Small intestine (tissue), 7 donors: ENCODE data around the gene ST8SIA2. TPM values are rescaled to one million over a fixed set of nuclear protein-coding genes. Genes with fewer than 3 reads are reported as not detected.

Experiments used
- DNase-seq, 2 donors: peaks; one replicate each; pipeline versions ENCODE4 v3.0.0 to v3.0.0-alpha.2; 2013
- FAIRE-seq: peaks from 2 replicates; lab custom pipeline; 2012; peaks lifted over from hg19 to GRCh38; lab: Jason Lieb, UNC
- H3K27ac ChIP-seq, 3 donors: one replicate each; pipeline ENCODE4 v1.5.1; 2013; ENCODE audit warnings: low read length in 2 of 3, mild to moderate bottlenecking in 2 of 3, control low read depth in 1 of 3, inconsistent platforms in 1 of 3, low read depth in 1 of 3, moderate library complexity in 1 of 3
- H3K27me3 ChIP-seq, 3 donors: one replicate each; pipeline ENCODE4 v1.6.1; 2013; ENCODE audit warnings: low read length in 3 of 3, inconsistent platforms in 1 of 3; ENCODE audit not compliant: control insufficient read depth in 3 of 3, insufficient read depth in 3 of 3
- H3K36me3 ChIP-seq, 3 donors: one replicate each; pipeline ENCODE4 v1.6.1; 2013; ENCODE audit warnings: low read length in 3 of 3, inconsistent platforms in 1 of 3, low read depth in 1 of 3, mild to moderate bottlenecking in 1 of 3, moderate library complexity in 1 of 3; ENCODE audit not compliant: control insufficient read depth in 3 of 3, insufficient read depth in 2 of 3
- H3K4me1 ChIP-seq, 3 donors: one replicate each; pipeline ENCODE4 v1.6.1; 2013; ENCODE audit warnings: low read length in 2 of 3, inconsistent platforms in 1 of 3, low read depth in 1 of 3, mild to moderate bottlenecking in 1 of 3, moderate library complexity in 1 of 3; ENCODE audit not compliant: control insufficient read depth in 3 of 3, insufficient read depth in 2 of 3
- H3K4me3 ChIP-seq, 3 donors: one replicate each; pipeline ENCODE4 v1.5.1; 2013; ENCODE audit warnings: low read length in 3 of 3, control low read depth in 1 of 3, inconsistent platforms in 1 of 3, low read depth in 1 of 3, mild to moderate bottlenecking in 1 of 3, moderate library complexity in 1 of 3
- H3K9me3 ChIP-seq, 2 donors: one replicate each; pipeline ENCODE4 v1.6.1; 2013; ENCODE audit warnings: low read depth in 1 of 2, low read length in 1 of 2; ENCODE audit not compliant: control insufficient read depth in 2 of 2, insufficient read depth in 1 of 2
- WGBS, 3 donors: extraction: QIAGEN DNeasy Blood & Tissue Kit; methylation state at CpG; one replicate each; pipeline ENCODE4 v1.1.7; 2013; 5-methylcytosine and 5-hydroxymethylcytosine counted together
- polyA plus RNA-seq, 4 donors: library from polyadenylated mRNA; stranded (reverse) in 3 of 4; unstranded in 1 of 4; fragments of 200-250 nt in 3 of 4; fragments of 120-200 nt in 1 of 4; gene quantifications; one replicate each; pipeline versions ENCODE4 v1.2.1 to v1.2.3, GENCODE V29; 2013
- donor health status: healthy with polysubstance abuse.
- donor health status: control.
- donor health status: control.
- donor health status: Bipolar disorder and iron deficiency.
- donor health status: healthy.

Gene ST8SIA2
- polyA plus RNA-seq, 4 donors: 0.01 to 0.65 TPM; not detected in 2

GRCh38 chr15:92495446-92495845 is 101.8 kb downstream of the ST8SIA2 start:
- H3K27ac ChIP-seq: no peak overlapping the region
- no peak for DNase-seq
- H3K9me3 ChIP-seq: peaks cover 0 to 3% of the 10 kb centered on the region in 2 donors
- WGBS, 3 donors: 73 to 86% (median 75%) methylated on average over 3 of the region's 3 CpGs
- no peak overlapping the region for H3K4me3 ChIP-seq
- H3K27me3 ChIP-seq: no peaks in the 10 kb centered on the region
- no peak for FAIRE-seq
- H3K4me1 ChIP-seq: no peaks in the 10 kb centered on the region
- H3K36me3 ChIP-seq: no peaks in the 10 kb centered on the region

- H3K9me3 ChIP-seq: no peaks in the 10 kb centered on the region
- 74 to 78% (median 75%) methylated on average over 13 of the region's 13 CpGs for WGBS, 3 donors
- H3K27me3 ChIP-seq: no peaks in the 10 kb centered on the region
- no peak overlapping the region for H3K4me3 ChIP-seq
- H3K36me3 ChIP-seq: no peaks in the 10 kb centered on the region
- no peaks in the 10 kb centered on the region for H3K4me1 ChIP-seq
- H3K27ac ChIP-seq: no peak overlapping the region
- FAIRE-seq (no peak), DNase-seq (no peak)
Observed at GRCh38 chr15:92499731-92500530, 106.2 kb downstream of the ST8SIA2 start.

- peaks cover 0 to under 1% of the 10 kb centered on the region in 2 donors for H3K9me3 ChIP-seq
- no peaks in the 10 kb centered on the region for H3K27me3 ChIP-seq
- no peaks in the 10 kb centered on the region for H3K36me3 ChIP-seq
- H3K27ac ChIP-seq: no peak overlapping the region
- no peak overlapping the region for H3K4me3 ChIP-seq
- FAIRE-seq: no peak
- no peak for DNase-seq
- H3K4me1 ChIP-seq: no peaks in the 10 kb centered on the region
- 72 to 87% (median 74%) methylated on average over 7 of the region's 7 CpGs for WGBS, 3 donors
Observed at GRCh38 chr15:92502336-92502735, 108.7 kb downstream of the ST8SIA2 start.

- Histone ChIP-seq H3K27ac (no peak overlapping the region), H3K9me3 (peaks cover 0 to 2% of the 10 kb centered on the region in 2 donors), H3K4me1 (no peaks in the 10 kb centered on the region), H3K27me3 (no peaks in the 10 kb centered on the region), H3K36me3 (no peaks in the 10 kb centered on the region), H3K4me3 (no peak overlapping the region)
- DNase-seq (no peak), FAIRE-seq (no peak)
- 64 to 75% (median 66%) methylated on average over 5 of the region's 5 CpGs for WGBS, 3 donors
Observed at GRCh38 chr15:92502930-92503857, 109.5 kb downstream of the ST8SIA2 start.

GRCh38 chr15:92503889-92504288 is 110.2 kb downstream of the ST8SIA2 start:
- Histone ChIP-seq H3K27me3 (no peaks in the 10 kb centered on the region), H3K27ac (no peak overlapping the region), H3K4me1 (no peaks in the 10 kb centered on the region), H3K9me3 (peaks cover 0 to 2% of the 10 kb centered on the region in 2 donors), H3K36me3 (no peaks in the 10 kb centered on the region), H3K4me3 (no peak overlapping the region)
- FAIRE-seq (no peak), DNase-seq (no peak)
- 60 to 70% (median 69%) methylated on average over 4 of the region's 4 CpGs for WGBS, 3 donors

- Histone ChIP-seq H3K9me3 (peaks cover 0 to 2% of the 10 kb centered on the region in 2 donors), H3K27ac (no peak overlapping the region), H3K4me1 (no peaks in the 10 kb centered on the region), H3K4me3 (no peak overlapping the region), H3K27me3 (no peaks in the 10 kb centered on the region), H3K36me3 (no peaks in the 10 kb centered on the region)
- 6 to 17% (median 11%) methylated on average over 1 of the region's 1 CpG for WGBS, 3 donors
- DNase-seq: peak in 1 of 2 donors; percentile 13
- no peak for FAIRE-seq
Observed at GRCh38 chr15:92505611-92506010, 111.9 kb downstream of the ST8SIA2 start.

GRCh38 chr15:92506506-92506905 is 112.8 kb downstream of the ST8SIA2 start:
- Histone ChIP-seq H3K27me3 (no peaks in the 10 kb centered on the region), H3K9me3 (peaks cover 0 to 2% of the 10 kb centered on the region in 2 donors), H3K4me3 (no peak overlapping the region), H3K27ac (no peak overlapping the region), H3K4me1 (no peaks in the 10 kb centered on the region), H3K36me3 (no peaks in the 10 kb centered on the region)
- 30 to 52% (median 35%) methylated on average over 4 of the region's 4 CpGs for WGBS, 3 donors
- FAIRE-seq (no peak), DNase-seq (no peak)

- H3K4me3 ChIP-seq: no peak overlapping the region
- peaks cover 0 to 2% of the 10 kb centered on the region in 2 donors for H3K9me3 ChIP-seq
- WGBS, 3 donors: 56 to 66% (median 59%) methylated on average over 4 of the region's 4 CpGs
- FAIRE-seq (no peak), DNase-seq (peak in 1 of 2 donors; percentile 63)
- H3K4me1 ChIP-seq: no peaks in the 10 kb centered on the region
- H3K36me3 ChIP-seq: no peaks in the 10 kb centered on the region
- no peaks in the 10 kb centered on the region for H3K27me3 ChIP-seq
- no peak overlapping the region for H3K27ac ChIP-seq
Observed at GRCh38 chr15:92510163-92510882, 116.6 kb downstream of the ST8SIA2 start.
